GM12891 (cell line): Measurements from ENCODE around the gene PTPRG.

Source experiments
- POLR2A ChIP-seq: IDR thresholded peaks from 2 replicates; pipeline ENCODE4 v1.6.1; 2011; ENCODE audit warnings: low read depth, low read length, control low read depth
- SPI1 ChIP-seq: IDR thresholded peaks from 2 replicates; pipeline ENCODE4 v1.6.1; 2011; ENCODE audit warnings: low read depth, low read length, control low read depth
- TAF1 ChIP-seq: IDR thresholded peaks from 2 replicates; pipeline ENCODE4 v1.6.1; 2011; ENCODE audit warnings: low read depth, low read length, control low read depth

DNA sequence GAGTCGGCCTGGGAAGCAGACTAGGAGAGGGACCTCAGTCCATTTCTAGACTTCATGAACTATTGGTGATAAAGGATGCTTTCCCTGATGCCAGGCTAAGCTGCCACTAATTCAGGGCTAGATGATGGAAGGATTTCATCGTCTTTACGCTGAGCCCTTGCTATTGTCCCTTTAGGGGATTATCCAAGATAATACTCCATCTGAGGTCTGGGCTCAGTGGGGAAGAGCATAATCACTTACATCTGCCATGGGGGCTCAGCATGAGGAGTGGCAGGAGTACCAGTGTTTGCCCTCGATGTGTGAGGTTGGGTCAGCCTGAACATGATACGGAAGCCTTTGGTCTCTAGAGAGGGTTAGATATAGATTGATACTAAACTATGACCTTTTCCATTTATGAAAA is 47.3 kb downstream of the PTPRG start:
- TF ChIP-seq POLR2A (no peak), SPI1 (no peak), TAF1 (no peak)
